GM10248 (cell line): ENCODE measurements around the gene JPT1.
"Not testable (repeated sequence)": the region's sequence is repeated elsewhere in the genome, so short reads cannot be mapped to it uniquely, and the experiment has no call there.

ENCODE experiments used
- CTCF ChIA-PET: fragments of 300-600 bp; sonication (Branson Sonifier 250); formaldehyde crosslinking; extraction: SDS; loops from one replicate; lab custom pipeline; 2021; ENCODE audit warnings: antibody characterized with exemption; lab: Yijun Ruan, JAX
- POLR2A ChIA-PET: fragments of 350-650 bp; sonication (Branson Sonifier 250); formaldehyde crosslinking; extraction: SDS; loops from one replicate; lab custom pipeline; 2020; ENCODE audit warnings: antibody characterized with exemption; lab: Yijun Ruan, JAX
- DNase-seq: peaks from one replicate; pipeline ENCODE4 v3.0.0; 2012; ENCODE audit errors: extremely low spot score
- CTCF ChIP-seq: IDR thresholded peaks from 2 replicates; pipeline ENCODE4 v1.5.1; 2012; ENCODE audit warnings: mild to moderate bottlenecking, low read depth; ENCODE audit errors: extremely low read depth, missing control alignments, control extremely low read depth

The JPT1 gene

GRCh38 chr17:75178453-75178852, 24.1 kb upstream of the JPT1 start:
- TF ChIP-seq CTCF = no peak
- DNase-seq = no peak
- ChIA-PET POLR2A (no interaction called here), CTCF (no interaction called here)

- CTCF ChIA-PET = interaction anchor here (1.0 to 1.7 kb wide), 3 partner anchors 11 to 62 kb away, joined by 3 to 5 read pairs (median 4); no protein-coding TSS in a partner anchor
- POLR2A ChIA-PET = no interaction called here
- no peak for DNase-seq
- no peak for TF ChIP-seq CTCF
Measured at GRCh38 chr17:75176625-75177024, 22.3 kb upstream of the JPT1 start.

GRCh38 chr17:75174996-75175395, 20.7 kb upstream of the JPT1 start:
- ChIA-PET POLR2A (no interaction called here), CTCF (interaction anchor here (1.1 to 9.5 kb wide), 5 partner anchors 14 to 213 kb away, joined by 3 to 123 read pairs (median 5); no protein-coding TSS in a partner anchor)
- TF ChIP-seq CTCF = no peak
- no peak for DNase-seq

- TF ChIP-seq CTCF = no peak
- ChIA-PET CTCF (interaction anchor here (1.0 to 9.5 kb wide), 8 partner anchors 15 to 248 kb away, joined by 3 to 123 read pairs (median 4); partner anchors contain the start of gene NT5C), POLR2A (no interaction called here)
- no peak for DNase-seq
Measured at GRCh38 chr17:75173526-75173925, 19.2 kb upstream of the JPT1 start.

- DNase-seq = no peak
- CTCF ChIA-PET = interaction anchor here (1.8 to 9.5 kb wide), 2 partner anchors 38 to 53 kb away, joined by 7 to 123 read pairs; no protein-coding TSS in a partner anchor
- TF ChIP-seq CTCF = no peak
- POLR2A ChIA-PET = interaction anchor here (0.6 kb wide), 1 partner anchor 218 kb away, joined by 5 read pairs; no protein-coding TSS in a partner anchor
Measured at GRCh38 chr17:75168998-75169397, 14.7 kb upstream of the JPT1 start.

- CTCF ChIA-PET = interaction anchor here (1.0 to 1.1 kb wide), 3 partner anchors 12 to 51 kb away, joined by 3 to 4 read pairs (median 3); no protein-coding TSS in a partner anchor
- not testable (repeated sequence) for DNase-seq
- POLR2A ChIA-PET = interaction anchor here (0.6 kb wide), 2 partner anchors 10 to 49 kb away, joined by 3 read pairs; no protein-coding TSS in a partner anchor
Measured at GRCh38 chr17:75164606-75165005, 10.3 kb upstream of the JPT1 start.

GRCh38 chr17:75163074-75163473, 8.8 kb upstream of the JPT1 start:
- no peak for DNase-seq
- ChIA-PET CTCF (interaction anchor here (1.0 to 2.2 kb wide), 3 partner anchors 8 to 49 kb away, joined by 3 to 8 read pairs (median 7); partner anchors contain the start of gene JPT1), POLR2A (no interaction called here)
- no peak for TF ChIP-seq CTCF
